AG09319 (cell line): ENCODE measurements around the gene HERC2.
"Not testable (repeated sequence)": the region's sequence is repeated elsewhere in the genome, so short reads cannot be mapped to it uniquely, and the experiment has no call there.

Experiments
- DNase-seq: peaks from one replicate; pipeline ENCODE4 v3.0.0-alpha.2; 2010; ENCODE audit warnings: low read depth; ENCODE audit errors: extremely low read depth
- CTCF ChIP-seq: IDR thresholded peaks from 2 replicates; pipeline ENCODE4 v1.5.1; 2011; ENCODE audit warnings: low read depth, mild to moderate bottlenecking, inconsistent platforms, low read length, moderate library complexity

The HERC2 gene

GRCh38 chr15:28181366-28181765 lies 140.6 kb downstream of the HERC2 start:
- no peak for DNase-seq
- TF ChIP-seq CTCF: no peak

- no peak for TF ChIP-seq CTCF
- no peak for DNase-seq
Measured at GRCh38 chr15:28179270-28179669, 142.7 kb downstream of the HERC2 start.

GRCh38 chr15:28178727-28179126 lies 143.3 kb downstream of the HERC2 start:
- no peak for TF ChIP-seq CTCF
- DNase-seq: no peak

GRCh38 chr15:28178290-28178689 lies 143.7 kb downstream of the HERC2 start:
- no peak for TF ChIP-seq CTCF
- no peak for DNase-seq

GRCh38 chr15:28169366-28169765 lies 152.6 kb downstream of the HERC2 start:
- TF ChIP-seq CTCF: no peak
- DNase-seq: no peak

GRCh38 chr15:28168405-28169121 lies 153.4 kb downstream of the HERC2 start:
- DNase-seq: not testable (repeated sequence)

GRCh38 chr15:28167042-28167441 lies 154.9 kb downstream of the HERC2 start:
- no peak for DNase-seq
- TF ChIP-seq CTCF: no peak

- no peak for TF ChIP-seq CTCF
- no peak for DNase-seq
Measured at GRCh38 chr15:28165791-28166190, 156.2 kb downstream of the HERC2 start.
